PC-9 (cell line): ENCODE data around the gene TMCO4.

Experiments used
- EZH2 ChIP-seq: fragments of 200-600 bp; sonication (generic); IDR thresholded peaks from 2 replicates; pipeline ENCODE4 v1.8.0; 2017; ENCODE audit warnings: antibody characterized with exemption, low read depth
- TF ChIP-seq, protein P1 (sequence below): fragments of 200-600 bp; sonication (generic); conservative IDR thresholded peaks from 2 replicates; pipeline ENCODE4 v1.6.1; 2017; ENCODE audit warnings: mixed run types, antibody characterized with exemption, mild to moderate bottlenecking, moderate library complexity

DNA sequence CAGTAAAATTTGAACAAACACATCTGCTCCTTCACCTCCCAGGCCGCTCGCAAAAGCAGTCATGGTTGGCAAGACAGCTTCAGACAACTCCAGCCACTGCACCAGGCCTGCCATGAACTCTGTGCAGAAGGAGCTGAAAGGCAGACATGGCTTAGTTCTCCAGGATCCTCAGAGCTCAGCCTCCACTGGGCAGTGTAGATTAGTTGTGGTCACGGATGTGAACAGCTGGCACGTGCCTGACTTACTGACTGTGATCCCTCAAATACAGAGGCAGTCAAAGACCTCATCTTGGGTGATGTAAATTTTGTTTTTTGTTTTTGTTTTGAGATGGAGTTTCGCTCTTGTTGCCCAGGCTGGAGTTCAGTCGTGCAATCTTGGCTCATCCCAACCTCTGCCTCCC lies 28.4 kb downstream of the TMCO4 start:
- TF ChIP-seq, protein P1, sequence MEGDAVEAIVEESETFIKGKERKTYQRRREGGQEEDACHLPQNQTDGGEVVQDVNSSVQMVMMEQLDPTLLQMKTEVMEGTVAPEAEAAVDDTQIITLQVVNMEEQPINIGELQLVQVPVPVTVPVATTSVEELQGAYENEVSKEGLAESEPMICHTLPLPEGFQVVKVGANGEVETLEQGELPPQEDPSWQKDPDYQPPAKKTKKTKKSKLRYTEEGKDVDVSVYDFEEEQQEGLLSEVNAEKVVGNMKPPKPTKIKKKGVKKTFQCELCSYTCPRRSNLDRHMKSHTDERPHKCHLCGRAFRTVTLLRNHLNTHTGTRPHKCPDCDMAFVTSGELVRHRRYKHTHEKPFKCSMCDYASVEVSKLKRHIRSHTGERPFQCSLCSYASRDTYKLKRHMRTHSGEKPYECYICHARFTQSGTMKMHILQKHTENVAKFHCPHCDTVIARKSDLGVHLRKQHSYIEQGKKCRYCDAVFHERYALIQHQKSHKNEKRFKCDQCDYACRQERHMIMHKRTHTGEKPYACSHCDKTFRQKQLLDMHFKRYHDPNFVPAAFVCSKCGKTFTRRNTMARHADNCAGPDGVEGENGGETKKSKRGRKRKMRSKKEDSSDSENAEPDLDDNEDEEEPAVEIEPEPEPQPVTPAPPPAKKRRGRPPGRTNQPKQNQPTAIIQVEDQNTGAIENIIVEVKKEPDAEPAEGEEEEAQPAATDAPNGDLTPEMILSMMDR, result no peak
- no peak for TF ChIP-seq EZH2
